Kidney epithelial cell (primary cell): ENCODE measurements around the gene EOLA1. TPM values are rescaled to one million over a fixed set of nuclear protein-coding genes. Genes with fewer than 3 reads are reported as not detected.

Experiments used
- DNase-seq: peaks from one replicate; pipeline ENCODE4 v3.0.0-alpha.2; 2010; ENCODE audit warnings: low read depth
- H3K27me3 ChIP-seq: 2 replicates; pipeline ENCODE4 v1.6.0; 2011; ENCODE audit warnings: low read length; ENCODE audit not compliant: control insufficient read depth, insufficient read depth
- H3K36me3 ChIP-seq: 2 replicates; pipeline ENCODE4 v1.5.1; 2011; ENCODE audit warnings: low read length; ENCODE audit not compliant: control insufficient read depth, insufficient read depth
- H3K4me3 ChIP-seq: 2 replicates; pipeline ENCODE4 v1.5.1; 2011; ENCODE audit warnings: low read depth, mild to moderate bottlenecking, control low read depth, low read length
- total RNA-seq: library from RNA; depleted of rRNA; stranded (reverse); fragments of >200 nt; gene quantifications from 2 replicates; pipeline ENCODE4 v1.2.3, GENCODE V29; 2015
- TF ChIP-seq, protein P1 (sequence below): IDR thresholded peaks from 2 replicates; pipeline ENCODE4 v1.5.1; 2011; ENCODE audit warnings: mild to moderate bottlenecking, moderate library complexity, low read length, control low read depth, inconsistent platforms; ENCODE audit not compliant: insufficient read depth, poor library complexity, severe bottlenecking

EOLA1 gene
- total RNA-seq: 7.9 and 11.2 TPM in 2 replicates

GRCh38 chrX:149540621-149541520 is at the start of gene EOLA1:
EOLA1 (plus strand) TSS chrX:149541012; CDS start chrX:149545631, 4,619 bp downstream.
- no peaks in the 10 kb centered on the region for H3K36me3 ChIP-seq
- DNase-seq: peak; percentile 82
- no peaks in the 10 kb centered on the region for H3K27me3 ChIP-seq
- peak within 1 kb of the TSS; percentile 54 for H3K4me3 ChIP-seq
- TF ChIP-seq, protein P1, sequence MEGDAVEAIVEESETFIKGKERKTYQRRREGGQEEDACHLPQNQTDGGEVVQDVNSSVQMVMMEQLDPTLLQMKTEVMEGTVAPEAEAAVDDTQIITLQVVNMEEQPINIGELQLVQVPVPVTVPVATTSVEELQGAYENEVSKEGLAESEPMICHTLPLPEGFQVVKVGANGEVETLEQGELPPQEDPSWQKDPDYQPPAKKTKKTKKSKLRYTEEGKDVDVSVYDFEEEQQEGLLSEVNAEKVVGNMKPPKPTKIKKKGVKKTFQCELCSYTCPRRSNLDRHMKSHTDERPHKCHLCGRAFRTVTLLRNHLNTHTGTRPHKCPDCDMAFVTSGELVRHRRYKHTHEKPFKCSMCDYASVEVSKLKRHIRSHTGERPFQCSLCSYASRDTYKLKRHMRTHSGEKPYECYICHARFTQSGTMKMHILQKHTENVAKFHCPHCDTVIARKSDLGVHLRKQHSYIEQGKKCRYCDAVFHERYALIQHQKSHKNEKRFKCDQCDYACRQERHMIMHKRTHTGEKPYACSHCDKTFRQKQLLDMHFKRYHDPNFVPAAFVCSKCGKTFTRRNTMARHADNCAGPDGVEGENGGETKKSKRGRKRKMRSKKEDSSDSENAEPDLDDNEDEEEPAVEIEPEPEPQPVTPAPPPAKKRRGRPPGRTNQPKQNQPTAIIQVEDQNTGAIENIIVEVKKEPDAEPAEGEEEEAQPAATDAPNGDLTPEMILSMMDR: no peak

DNA sequence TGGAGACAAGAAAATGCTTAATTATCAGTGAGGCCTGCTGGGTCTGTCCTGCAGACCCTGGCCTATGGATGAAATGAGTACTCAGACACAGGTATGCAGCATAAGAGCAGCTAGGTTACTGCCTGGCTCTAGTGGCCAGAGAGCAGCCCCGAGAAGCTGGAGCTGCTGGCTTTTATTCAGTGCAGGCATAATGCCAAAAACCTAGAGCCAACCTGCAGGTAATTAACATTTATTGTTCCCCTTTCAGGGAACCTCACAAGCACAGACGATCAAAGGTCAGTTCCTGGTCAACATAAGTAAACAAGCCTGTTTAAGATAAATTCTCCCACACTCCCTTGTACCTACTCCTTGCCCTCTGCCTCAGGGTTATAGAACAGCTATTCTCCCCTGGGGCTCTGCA is 49.0 kb upstream of the EOLA1 start:
- Histone ChIP-seq H3K4me3 (no peak overlapping the region), H3K36me3 (peaks cover 1% of the 10 kb centered on the region), H3K27me3 (no peaks in the 10 kb centered on the region)
- no peak for DNase-seq
- TF ChIP-seq, protein P1: no peak

DNA sequence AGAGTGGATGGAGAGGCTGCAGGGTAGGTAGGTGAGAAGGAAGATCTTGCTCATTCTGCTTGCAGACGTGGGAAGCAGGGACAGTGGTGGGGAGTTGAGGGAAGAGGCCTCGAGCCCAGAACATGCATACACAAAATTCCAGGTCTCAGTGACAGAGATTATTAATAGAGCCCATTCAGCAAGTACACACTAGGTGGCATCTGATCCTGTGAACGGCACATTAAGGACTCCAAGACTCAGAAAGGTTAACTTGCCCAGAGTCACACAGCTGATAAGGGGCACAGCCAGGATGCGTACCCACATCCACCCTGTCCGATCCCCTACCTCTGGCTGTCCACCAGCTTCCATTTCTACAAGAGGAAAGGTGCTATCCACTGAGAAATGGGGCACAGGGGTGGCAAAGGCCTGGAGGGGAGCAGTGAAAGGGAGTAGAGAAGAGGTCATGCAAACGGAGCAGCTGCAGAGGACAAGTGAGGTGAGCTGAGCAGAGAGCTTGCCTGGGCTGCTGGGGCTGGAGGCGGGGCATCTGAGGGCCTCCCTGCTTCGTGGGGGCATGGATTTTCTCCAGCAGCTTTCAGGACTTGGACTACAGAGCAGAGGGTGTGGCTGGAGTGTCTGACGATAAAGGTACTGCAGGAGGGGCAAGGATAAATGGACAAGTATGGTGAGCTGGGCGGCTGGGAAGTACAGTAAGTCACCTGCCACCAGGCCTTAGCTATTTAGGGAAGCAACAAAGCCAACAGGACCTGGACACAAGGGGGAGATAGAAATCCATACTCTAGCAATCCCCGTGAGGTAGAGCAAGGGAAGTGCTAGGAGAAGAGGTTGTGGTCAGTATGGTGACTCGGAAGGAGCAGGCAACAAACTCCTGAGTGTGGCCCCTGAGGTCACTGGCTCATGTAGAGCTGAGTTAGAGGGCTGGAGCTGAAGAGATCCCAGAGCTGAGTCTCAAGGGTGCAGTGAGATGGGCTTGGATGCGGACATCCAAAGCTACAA is 46.9 kb upstream of the EOLA1 start:
- DNase-seq: no peak

DNA sequence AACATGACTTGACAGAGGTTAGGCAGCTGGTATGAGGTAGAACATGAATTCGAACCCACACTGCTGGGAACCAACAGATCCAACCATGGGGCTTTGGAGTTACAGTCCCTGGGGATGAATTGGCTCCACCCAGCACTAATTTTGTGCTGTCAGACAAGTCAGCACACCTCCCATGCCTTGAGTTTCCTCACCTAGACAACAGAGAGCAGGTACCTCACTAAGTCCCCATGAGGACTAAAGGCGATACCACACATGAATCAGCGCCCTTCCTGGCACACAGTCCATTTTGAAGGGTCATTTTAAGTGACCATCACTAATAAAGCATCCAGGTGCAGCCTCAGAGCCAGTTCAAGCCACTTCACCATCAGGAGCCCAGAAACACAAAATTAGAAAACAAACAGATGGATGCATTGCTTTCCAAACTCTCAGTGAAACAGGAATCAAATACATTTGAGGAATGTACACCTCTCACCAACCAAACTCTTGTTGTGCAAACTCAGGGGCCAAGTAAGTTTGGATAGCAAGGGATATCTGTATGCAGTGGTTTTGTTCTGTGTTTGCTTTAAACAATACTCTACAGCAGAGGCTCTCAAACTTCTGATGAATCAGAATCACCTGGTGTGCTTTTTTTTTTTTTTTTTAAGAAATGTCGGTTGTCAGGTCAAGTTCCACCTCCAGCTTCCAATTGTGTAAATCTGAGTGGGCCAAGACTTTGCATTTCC is 45.8 kb upstream of the EOLA1 start:
- Histone ChIP-seq H3K4me3 (no peak overlapping the region), H3K27me3 (no peaks in the 10 kb centered on the region), H3K36me3 (peaks cover 1% of the 10 kb centered on the region)
- no peak for DNase-seq
- TF ChIP-seq, protein P1: no peak

More for the DNA sequence above, 46.9 kb upstream of the EOLA1 start:
- TF ChIP-seq, protein P1: no peak
- Histone ChIP-seq H3K27me3 (no peaks in the 10 kb centered on the region), H3K36me3 (peaks cover 1% of the 10 kb centered on the region), H3K4me3 (no peak overlapping the region)

DNA sequence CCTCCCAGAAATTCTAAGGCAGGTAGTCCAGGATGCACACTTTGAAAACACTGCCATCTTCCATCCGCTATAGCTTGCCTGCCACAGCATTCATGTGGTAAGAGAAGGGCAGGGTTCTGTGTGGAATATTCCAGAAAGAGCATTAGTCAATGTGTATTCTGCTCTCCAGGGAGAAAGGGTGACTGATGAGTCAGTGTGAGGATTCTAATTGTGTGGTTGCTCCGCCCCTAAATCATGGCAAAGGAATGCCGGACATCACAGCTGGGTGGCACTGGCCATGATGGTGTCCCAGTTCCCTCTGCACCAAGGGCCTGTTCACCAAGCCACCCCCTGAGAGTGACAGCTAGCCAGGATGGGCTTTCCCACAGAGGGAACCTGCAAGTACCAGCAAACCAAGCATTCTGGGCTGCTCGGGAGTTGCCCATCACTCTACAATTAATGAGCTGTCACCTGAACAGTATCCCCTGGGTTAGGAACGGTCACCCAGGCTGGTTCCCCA is 45.2 kb upstream of the EOLA1 start:
- H3K4me3 ChIP-seq: no peak overlapping the region
- no peaks in the 10 kb centered on the region for H3K27me3 ChIP-seq
- DNase-seq: peak; percentile 74
- H3K36me3 ChIP-seq: peaks cover 1% of the 10 kb centered on the region
- TF ChIP-seq, protein P1: no peak
